HG03025 (cell line): ENCODE measurements around the gene ALDOA.

ENCODE experiments used
- ATAC-seq: cut with Tn5 transposase; IDR thresholded peaks from one replicate; pipeline ENCODE4 v1.9.1; 2021; ENCODE audit warnings: mild to moderate bottlenecking, moderate library complexity; ENCODE audit not compliant: unreplicated experiment, low FRiP score

ALDOA gene

GRCh38 chr16:30088237-30088831, 22.8 kb downstream of the ALDOA start:
- ATAC-seq, result no peak

- ATAC-seq, result no peak
Measured at GRCh38 chr16:30088832-30089624, 23.5 kb downstream of the ALDOA start.

- ATAC-seq, result no peak
Measured at GRCh38 chr16:30090610-30091331, 25.2 kb downstream of the ALDOA start.

- ATAC-seq, result peak; percentile 51
Measured at GRCh38 chr16:30091474-30092372, 26.2 kb downstream of the ALDOA start, which contains the start of gene TBX6. TSS of gene TBX6 (minus strand) at chr16:30091924. CDS start at chr16:30091193, 731 bp downstream.

- ATAC-seq, result peak; percentile 29
Measured at GRCh38 chr16:30092373-30093010, 26.9 kb downstream of the ALDOA start.

- ATAC-seq, result no peak
Measured at GRCh38 chr16:30094541-30095165, 29.1 kb downstream of the ALDOA start.

- no peak for ATAC-seq
Measured at GRCh38 chr16:30095166-30096078, 29.9 kb downstream of the ALDOA start.

- no peak for ATAC-seq
Measured at GRCh38 chr16:30096105-30096861, 30.7 kb downstream of the ALDOA start, which contains the start of gene YPEL3. TSS of gene YPEL3 (minus strand) at chr16:30096213. CDS start at chr16:30095482, 731 bp downstream.

- no peak for ATAC-seq
Measured at GRCh38 chr16:30096862-30097563, 31.5 kb downstream of the ALDOA start.

GRCh38 chr16:30104090-30104489, 38.5 kb downstream of the ALDOA start:
- no peak for ATAC-seq

GRCh38 chr16:30104492-30104891, 38.9 kb downstream of the ALDOA start:
- no peak for ATAC-seq

- ATAC-seq, result no peak
Measured at GRCh38 chr16:30108059-30108850, 42.7 kb downstream of the ALDOA start.

- ATAC-seq, result no peak
Measured at GRCh38 chr16:30110661-30111060, 45.1 kb downstream of the ALDOA start.

- no peak for ATAC-seq
Measured at GRCh38 chr16:30112197-30113030, 46.9 kb downstream of the ALDOA start.

GRCh38 chr16:30113031-30113710, 47.6 kb downstream of the ALDOA start, which contains the start of gene GDPD3:
TSS of gene GDPD3 (minus strand) at chr16:30113537. CDS start at chr16:30113478, 59 bp downstream.
- no peak for ATAC-seq
